ENCODE data around the gene CAPZA1. TPM values are rescaled to one million over a fixed set of nuclear protein-coding genes. Genes with fewer than 3 reads are reported as not detected.
"Not testable (repeated sequence)": the region's sequence is repeated elsewhere in the genome, so short reads cannot be mapped to it uniquely, and the experiment has no call there.

Gene CAPZA1
- total RNA-seq, 1 experiment from 2014 or later = 171 TPM

- intact Hi-C loops (cut with micrococcal nuclease; ENCODE audit: unreplicated experiment) = loop anchor here (10.0 kb wide), 1 partner anchor 54 kb away; the partner anchor contains the start of gene MOV10
- Histone ChIP-seq H3K4me3 (ENCODE audit: low read depth, low read length, poor library complexity, severe bottlenecking) (peak overlapping the region; percentile 83), H3K4me1 (ENCODE audit: insufficient read depth, low read length, poor library complexity, severe bottlenecking) (peaks cover 18% of the 10 kb centered on the region), H3K9me3 (ENCODE audit: low read depth, low read length, poor library complexity, severe bottlenecking) (no peaks in the 10 kb centered on the region), H3K36me3 (ENCODE audit: insufficient read depth, low read length, poor library complexity, severe bottlenecking) (peaks cover 8% of the 10 kb centered on the region), H3K27me3 (replicated peaks; ENCODE audit: insufficient read depth, low read depth, low read length, poor library complexity) (no peaks in the 10 kb centered on the region), H3K27ac (ENCODE audit: low read depth, low read length, poor library complexity, severe bottlenecking) (peak overlapping the region; percentile 99)
- ChIA-PET CTCF (no interaction called here), POLR2A (ENCODE audit: low non-redundant PET) (no interaction called here)
- no peak for DNase-seq (ENCODE audit: low spot score)
- BruUV-seq (replicated peaks) = TSS peak; percentile 53
- TF ChIP-seq CTCF (conservative IDR thresholded peaks at IDR 0.05; ENCODE audit: low read depth, low read length) = no peak
- no peak for TF ChIP-seq EZH2 (IDR thresholded peaks at IDR 0.05; ENCODE audit: borderline replicate concordance, low read depth, low read length, poor library complexity, severe bottlenecking)
Observed at GRCh38 chr1:112620377-112620695, 704 bp downstream of the CAPZA1 start.

- H3K27ac ChIP-seq (ENCODE audit: low read depth, low read length, poor library complexity, severe bottlenecking); DNase-seq (ENCODE audit: low spot score); BruUV-seq (replicated peaks); H3K4me3 ChIP-seq (ENCODE audit: low read depth, low read length, poor library complexity, severe bottlenecking); H3K36me3 ChIP-seq (ENCODE audit: insufficient read depth, low read length, poor library complexity, severe bottlenecking); H3K9me3 ChIP-seq (ENCODE audit: low read depth, low read length, poor library complexity, severe bottlenecking); CTCF ChIA-PET; H3K27me3 ChIP-seq (replicated peaks; ENCODE audit: insufficient read depth, low read depth, low read length, poor library complexity); POLR2A ChIA-PET (ENCODE audit: low non-redundant PET): not testable (repeated sequence)
- intact Hi-C loops (cut with micrococcal nuclease; ENCODE audit: unreplicated experiment) = loop anchor here (10.0 kb wide), 1 partner anchor 50 kb away; the partner anchor contains the start of gene MOV10
- H3K4me1 ChIP-seq (ENCODE audit: insufficient read depth, low read length, poor library complexity, severe bottlenecking) = peaks cover 24% of the 10 kb centered on the region
Observed at GRCh38 chr1:112624493-112624892, 4.9 kb downstream of the CAPZA1 start.

- DNase-seq (ENCODE audit: low spot score) = no peak
- no peak overlapping the region for H3K4me3 ChIP-seq (ENCODE audit: low read depth, low read length, poor library complexity, severe bottlenecking)
- ChIA-PET POLR2A (ENCODE audit: low non-redundant PET) (no interaction called here), CTCF (no interaction called here)
- H3K4me1 ChIP-seq (ENCODE audit: insufficient read depth, low read length, poor library complexity, severe bottlenecking) = peaks cover 21% of the 10 kb centered on the region
- intact Hi-C loops (cut with micrococcal nuclease; ENCODE audit: unreplicated experiment) = loop anchor here (10.0 kb wide), 1 partner anchor 49 kb away; the partner anchor contains the start of gene MOV10
- H3K9me3 ChIP-seq (ENCODE audit: low read depth, low read length, poor library complexity, severe bottlenecking) = no peaks in the 10 kb centered on the region
- H3K27ac ChIP-seq (ENCODE audit: low read depth, low read length, poor library complexity, severe bottlenecking) = no peak overlapping the region
- no TSS peak for BruUV-seq (replicated peaks)
- H3K27me3 ChIP-seq (replicated peaks; ENCODE audit: insufficient read depth, low read depth, low read length, poor library complexity) = no peaks in the 10 kb centered on the region
- H3K36me3 ChIP-seq (ENCODE audit: insufficient read depth, low read length, poor library complexity, severe bottlenecking) = no peaks in the 10 kb centered on the region
- TF ChIP-seq EZH2 (IDR thresholded peaks at IDR 0.05; ENCODE audit: borderline replicate concordance, low read depth, low read length, poor library complexity, severe bottlenecking) (no peak), CTCF (conservative IDR thresholded peaks at IDR 0.05; ENCODE audit: low read depth, low read length) (no peak)
Observed at GRCh38 chr1:112625696-112626095, 6.1 kb downstream of the CAPZA1 start.

- ChIA-PET CTCF (no interaction called here), POLR2A (ENCODE audit: low non-redundant PET) (no interaction called here)
- intact Hi-C loops (cut with micrococcal nuclease; ENCODE audit: unreplicated experiment) = loop anchor here (10.0 kb wide), 1 partner anchor 49 kb away; the partner anchor contains the start of gene MOV10
- DNase-seq (ENCODE audit: low spot score) = no peak
- H3K4me3 ChIP-seq (ENCODE audit: low read depth, low read length, poor library complexity, severe bottlenecking) = no peak overlapping the region
- no peak overlapping the region for H3K27ac ChIP-seq (ENCODE audit: low read depth, low read length, poor library complexity, severe bottlenecking)
- H3K27me3 ChIP-seq (replicated peaks; ENCODE audit: insufficient read depth, low read depth, low read length, poor library complexity) = no peaks in the 10 kb centered on the region
- BruUV-seq (replicated peaks) = no TSS peak
- no peaks in the 10 kb centered on the region for H3K36me3 ChIP-seq (ENCODE audit: insufficient read depth, low read length, poor library complexity, severe bottlenecking)
- peaks cover 17% of the 10 kb centered on the region for H3K4me1 ChIP-seq (ENCODE audit: insufficient read depth, low read length, poor library complexity, severe bottlenecking)
- no peaks in the 10 kb centered on the region for H3K9me3 ChIP-seq (ENCODE audit: low read depth, low read length, poor library complexity, severe bottlenecking)
- no peak for TF ChIP-seq EZH2 (IDR thresholded peaks at IDR 0.05; ENCODE audit: borderline replicate concordance, low read depth, low read length, poor library complexity, severe bottlenecking)
- TF ChIP-seq CTCF (conservative IDR thresholded peaks at IDR 0.05; ENCODE audit: low read depth, low read length) = no peak
Observed at GRCh38 chr1:112626193-112626592, 6.6 kb downstream of the CAPZA1 start.
